Pancreas (tissue), 10 donors: ENCODE data around the gene LPAR4. TPM values are rescaled to one million over a fixed set of nuclear protein-coding genes. Genes with fewer than 3 reads are reported as not detected.
"Not testable (repeated sequence)": the region's sequence is repeated elsewhere in the genome, so short reads cannot be mapped to it uniquely, and the experiment has no call there.

Experiments used
- ATAC-seq, 4 donors: fragments of 200-7000 bp; cut with Tn5 transposase; one replicate each; pipeline versions ENCODE4 v1.8.0 to v1.9.1; 2020; ENCODE audit warnings: mild to moderate bottlenecking in 4 of 4, moderate library complexity in 4 of 4
- DNase-seq, 6 donors: peaks; one replicate each; pipeline ENCODE4 v3.0.0-alpha.2; 2020
- FAIRE-seq: peaks from 2 replicates; lab custom pipeline; 2012; peaks lifted over from hg19 to GRCh38; lab: Jason Lieb, UNC
- H3K27ac ChIP-seq, 4 donors: fragments of 200-600 bp; sonication (generic); 1 replicate in 3 of 4; 2 replicates in 1 of 4; pipeline versions ENCODE4 v1.5.0 to v1.8.0; 2020
- H3K27me3 ChIP-seq, 4 donors: fragments of 200-600 bp; one replicate each; pipeline ENCODE4 v1.8.0; 2021
- H3K36me3 ChIP-seq, 3 donors: fragments of 200-600 bp; sonication (generic) in 1 of 3; one replicate each; pipeline versions ENCODE4 v1.5.0 to v1.8.0; 2020 to 2021
- H3K4me1 ChIP-seq, 3 donors: fragments of 200-600 bp; one replicate each; pipeline ENCODE4 v1.8.0; 2021
- H3K4me3 ChIP-seq, 4 donors: fragments of 200-600 bp; sonication (generic) in 2 of 4; one replicate each; pipeline versions ENCODE4 v1.5.0 to v1.8.0; 2020 to 2021
- H3K9me3 ChIP-seq, 4 donors: fragments of 200-600 bp; one replicate each; pipeline ENCODE4 v1.8.0; 2021
- CTCF ChIP-seq, 4 donors: fragments of 200-600 bp; sonication (generic) in 3 of 4; IDR thresholded peaks; one replicate each; pipeline versions ENCODE4 v1.5.0 to v1.8.0; 2021; ENCODE audit warnings: antibody characterized with exemption in 4 of 4
- WGBS, 2 donors: extraction: QIAGEN DNeasy Blood & Tissue Kit; methylation state at CpG; one replicate each; pipeline ENCODE4 v1.1.7; 2013; 5-methylcytosine and 5-hydroxymethylcytosine counted together
- intact Hi-C, 3 donors: fragments of 100-400 bp; cut with DNase I; formaldehyde crosslinking; loops; one replicate each; pipeline versions ENCODE4 v1.11.1 to v1.14.2; 2022
- polyA plus RNA-seq, 2 donors: library from polyadenylated mRNA; stranded (reverse); fragments of 200-250 nt; gene quantifications; one replicate each; pipeline ENCODE4 v1.2.3, GENCODE V29; 2013
- total RNA-seq, 6 donors: library from RNA; stranded (reverse); fragmentation: NEBNext Ultra II Directional in 4 of 6; extraction: Animal tissue kit (Norgen Biotek cat#: 25700) in 4 of 6; gene quantifications; one replicate each; pipeline versions ENCODE4 v1.2.1 to v1.2.4, GENCODE V29; 2021 to 2023
- donor health status: healthy with polysubstance abuse.
- donor health status: DM: no; HTN: no; CAD: no; lungs with moderate emphysema.
- donor health status: DM: no; HTN: no; CAD: no.
- donor health status: control.
- donor health status: control.
- donor health status: Bipolar disorder and iron deficiency.
- donor health status: DM: yes; HTN: yes; CAD: no.
- donor health status: DM: no; HTN: no; CAD: no.
- donor health status: DM: no; HTN: no; CAD: no.
- donor health status: DM: yes; HTN: yes; CAD: no.

The LPAR4 gene
- total and polyA plus RNA-seq, 8 donors: 0.09 to 0.35 (median 0.22) TPM; not detected in 4

DNA sequence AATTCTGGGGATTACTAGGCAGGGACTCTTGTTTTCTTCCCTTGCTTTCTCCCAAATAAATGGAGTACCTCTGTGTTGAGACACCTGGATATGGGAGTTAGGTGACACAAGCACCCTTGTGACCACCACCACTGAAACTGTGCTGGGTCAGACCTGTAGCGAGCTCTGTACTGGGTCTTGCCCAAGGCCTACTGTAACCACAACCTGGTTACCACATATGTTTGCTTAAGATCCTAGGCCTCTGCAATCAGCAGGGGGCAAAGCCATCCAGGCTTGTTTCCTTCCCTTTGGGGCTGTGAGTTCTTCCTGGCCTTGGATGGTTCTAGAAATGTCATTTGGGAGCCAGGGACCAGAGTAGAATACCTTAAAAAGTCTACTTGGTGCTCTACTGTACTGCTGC, 49.4 kb downstream of the LPAR4 start:
- 63 to 72% methylated on average over 1 of the region's 1 CpG for WGBS, 2 donors
- TF ChIP-seq CTCF (IDR thresholded peaks at IDR 0.05): no peak
- FAIRE-seq: no peak

DNA sequence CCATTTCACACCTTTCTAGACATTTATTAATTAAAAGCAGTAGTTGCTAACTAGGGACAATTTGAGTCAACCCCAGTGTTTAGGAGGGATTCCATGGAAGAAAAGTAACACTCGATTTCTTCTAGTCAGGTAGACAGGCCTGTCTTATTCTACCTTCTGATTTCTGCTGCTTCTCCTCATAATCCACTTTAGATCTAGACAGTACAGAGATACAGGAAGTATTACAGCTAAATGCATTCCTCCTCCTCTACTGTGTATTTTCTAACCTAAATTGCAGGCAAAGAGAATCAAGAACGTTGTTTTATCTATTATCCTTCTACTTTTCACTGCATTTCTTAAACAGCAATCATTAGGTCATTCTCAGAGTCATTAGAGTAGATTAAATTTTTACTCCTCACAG, 52.6 kb downstream of the LPAR4 start:
- FAIRE-seq: no peak

More for the DNA sequence above, 49.4 kb downstream of the LPAR4 start:
- Histone ChIP-seq H3K27me3 (no peaks in the 10 kb centered on the region), H3K27ac (no peak overlapping the region), H3K9me3 (no peaks in the 10 kb centered on the region), H3K4me3 (no peak overlapping the region), H3K4me1 (no peaks in the 10 kb centered on the region), H3K36me3 (no peaks in the 10 kb centered on the region)
- ATAC-seq: no peak
- DNase-seq: no peak
- intact Hi-C loops: no loop called here

DNA sequence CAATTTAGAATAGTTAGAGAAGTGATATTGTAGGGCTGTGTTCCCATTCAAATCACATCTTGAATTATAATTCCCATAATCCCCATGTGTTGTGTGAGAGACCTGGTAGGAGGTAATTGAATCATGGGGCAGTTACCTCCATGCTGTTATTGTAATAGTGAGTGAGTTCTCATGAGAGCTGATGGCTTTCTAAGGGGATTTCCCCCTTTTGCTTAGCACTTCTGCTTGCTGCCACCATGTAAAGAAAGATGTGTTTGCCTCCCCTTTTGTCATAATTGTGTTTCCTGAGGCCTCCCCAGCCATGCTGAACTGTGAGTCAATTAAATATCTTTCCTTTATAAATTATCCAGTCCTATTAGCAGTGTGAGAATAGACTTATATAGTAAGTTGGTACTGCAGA, 53.2 kb downstream of the LPAR4 start:
- DNase-seq (no peak), ATAC-seq (no peak), FAIRE-seq (no peak)
- Histone ChIP-seq H3K4me3 (no peak overlapping the region), H3K27me3 (no peaks in the 10 kb centered on the region), H3K4me1 (no peaks in the 10 kb centered on the region), H3K9me3 (no peaks in the 10 kb centered on the region), H3K27ac (no peak overlapping the region), H3K36me3 (no peaks in the 10 kb centered on the region)
- no peak for TF ChIP-seq CTCF (IDR thresholded peaks at IDR 0.05)
- intact Hi-C loops: no loop called here

More for the DNA sequence above, 52.6 kb downstream of the LPAR4 start:
- Histone ChIP-seq H3K4me1 (no peaks in the 10 kb centered on the region), H3K27ac (no peak overlapping the region), H3K9me3 (no peaks in the 10 kb centered on the region), H3K4me3 (no peak overlapping the region), H3K36me3 (no peaks in the 10 kb centered on the region), H3K27me3 (no peaks in the 10 kb centered on the region)
- 25 to 32% methylated on average over 2 of the region's 2 CpGs for WGBS, 2 donors
- ATAC-seq (no peak), DNase-seq (no peak)
- TF ChIP-seq CTCF (IDR thresholded peaks at IDR 0.05): no peak
- intact Hi-C loops: no loop called here

- WGBS, 2 donors: 38 to 57% methylated on average over 2 of the region's 2 CpGs
- Histone ChIP-seq H3K36me3 (no peaks in the 10 kb centered on the region), H3K27ac (no peak overlapping the region), H3K4me1 (no peaks in the 10 kb centered on the region), H3K27me3 (no peaks in the 10 kb centered on the region), H3K4me3 (no peak overlapping the region), H3K9me3 (no peaks in the 10 kb centered on the region)
- intact Hi-C loops: no loop called here
- TF ChIP-seq CTCF (IDR thresholded peaks at IDR 0.05): no peak
- no peak for FAIRE-seq
- DNase-seq: peak in 1 of 6 donors; percentile 13
- no peak for ATAC-seq
Measured at GRCh38 chrX:78801522-78801921, 54.0 kb downstream of the LPAR4 start.

DNA sequence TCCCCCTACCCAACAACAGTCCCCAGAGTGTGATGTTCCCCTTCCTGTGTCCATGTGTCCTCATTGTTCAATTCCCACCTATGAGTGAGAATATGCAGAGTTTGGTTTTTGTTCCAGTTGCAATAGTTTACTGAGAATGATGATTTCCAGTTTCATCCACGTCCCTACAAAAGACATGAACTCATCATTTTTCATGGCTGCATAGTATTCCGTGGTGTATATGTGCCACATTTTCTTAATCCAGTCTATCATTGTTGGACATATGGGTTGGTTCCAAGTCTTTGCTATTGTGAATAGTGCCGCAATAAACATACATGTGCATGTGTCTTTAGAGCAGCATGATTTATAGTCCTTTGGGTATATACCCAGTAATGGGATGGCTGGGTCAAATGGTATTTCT, 55.0 kb downstream of the LPAR4 start:
- H3K4me3 ChIP-seq, ATAC-seq, H3K9me3 ChIP-seq, H3K4me1 ChIP-seq, H3K27ac ChIP-seq, H3K36me3 ChIP-seq, DNase-seq, H3K27me3 ChIP-seq, intact Hi-C loops, FAIRE-seq: not testable (repeated sequence)
- WGBS, 2 donors: 52 to 61% methylated on average over 3 of the region's 3 CpGs

Other genes with a start within 250 kb of the LPAR4 start
- under 1 TPM in 1 of 6 donors, not detected in 5; 0.16 TPM for gene RTL3, start 88.4 kb upstream of the LPAR4 start, total RNA-seq
- gene RTL3, start 88.4 kb upstream of the LPAR4 start, polyA plus RNA-seq: under 1 TPM in 1 of 2 donors, not detected in 1; 0.04 TPM
- under 1 TPM in 5 of 6 donors, not detected in 1; 0.12 to 0.41 (median 0.14) TPM for gene P2RY10, start 197.7 kb downstream of the LPAR4 start, total RNA-seq
- under 1 TPM in 1 of 2 donors, not detected in 1; 0.14 TPM for gene P2RY10, start 197.7 kb downstream of the LPAR4 start, polyA plus RNA-seq